SJCRH30 (cell line): Measurements from ENCODE around the gene BMP7. TPM values are rescaled to one million over a fixed set of nuclear protein-coding genes. Genes with fewer than 3 reads are reported as not detected.

ENCODE experiments used
- DNase-seq, 2 experiments: peaks; one replicate each; pipeline ENCODE4 v3.0.0-alpha.2; 2015 to 2020
- H3K27ac ChIP-seq: fragments of 250-450 bp; sonication (Bioruptor Pico); 2 replicates; pipeline ENCODE4 v1.5.1; 2020; ENCODE audit warnings: mild to moderate bottlenecking, moderate library complexity
- H3K27me3 ChIP-seq: fragments of 250-450 bp; sonication (Bioruptor Pico); 2 replicates; pipeline ENCODE4 v1.5.1; 2020; ENCODE audit warnings: mild to moderate bottlenecking, moderate library complexity
- H3K36me3 ChIP-seq: fragments of 250-450 bp; sonication (Bioruptor Pico); 2 replicates; pipeline ENCODE4 v1.5.1; 2020; ENCODE audit warnings: mild to moderate bottlenecking, moderate library complexity
- H3K4me1 ChIP-seq: fragments of 250-450 bp; sonication (Bioruptor Pico); 2 replicates; pipeline ENCODE4 v1.5.1; 2020; ENCODE audit warnings: mild to moderate bottlenecking, moderate library complexity
- H3K4me3 ChIP-seq: fragments of 250-450 bp; sonication (Bioruptor Pico); 2 replicates; pipeline ENCODE4 v1.5.1; 2020; ENCODE audit warnings: mild to moderate bottlenecking, moderate library complexity
- H3K9me3 ChIP-seq: fragments of 250-450 bp; sonication (Bioruptor Pico); replicated peaks from 2 replicates; pipeline ENCODE4 v1.5.1; 2020; ENCODE audit warnings: mild to moderate bottlenecking, moderate library complexity
- total RNA-seq: library from RNA; depleted of rRNA; stranded (reverse); fragments of >200 nt; shearing (Covaris generic); gene quantifications from 2 replicates; pipeline ENCODE4 v1.2.3, GENCODE V29; 2014; rRNA removed

BMP7 gene
- 14.6 and 15.6 TPM in 2 replicates for total RNA-seq

- H3K9me3 ChIP-seq: no peaks in the 10 kb centered on the region
- peak within 1 kb of the TSS; percentile 17; the same call in 1 of the 2 replicates for H3K27ac ChIP-seq
- H3K36me3 ChIP-seq: no peaks in the 10 kb centered on the region
- H3K4me3 ChIP-seq: peak within 1 kb of the TSS; percentile 64
- no peaks in the 10 kb centered on the region for H3K27me3 ChIP-seq
- peak; percentile 72 to 77 for DNase-seq
- H3K4me1 ChIP-seq: peaks cover 31% of the 10 kb centered on the region
These were observed at the start of gene BMP7 for GRCh38 chr20:57266291-57267157. TSS of gene BMP7 (minus strand) at chr20:57266641. CDS start at chr20:57266122, 519 bp downstream.

GRCh38 chr20:57315976-57316480 lies 49.6 kb upstream of the BMP7 start:
- Histone ChIP-seq H3K36me3 (no peaks in the 10 kb centered on the region), H3K4me1 (no peaks in the 10 kb centered on the region), H3K4me3 (no peak overlapping the region), H3K27ac (no peak overlapping the region), H3K27me3 (peaks cover 21% of the 10 kb centered on the region), H3K9me3 (no peaks in the 10 kb centered on the region)
- DNase-seq: no peak

GRCh38 chr20:57315083-57315975 lies 48.9 kb upstream of the BMP7 start:
- no peaks in the 10 kb centered on the region for H3K36me3 ChIP-seq
- no peak overlapping the region for H3K27ac ChIP-seq
- H3K4me1 ChIP-seq: no peaks in the 10 kb centered on the region
- H3K9me3 ChIP-seq: no peaks in the 10 kb centered on the region
- peaks cover 23% of the 10 kb centered on the region for H3K27me3 ChIP-seq
- no peak for DNase-seq
- H3K4me3 ChIP-seq: no peak overlapping the region

- Histone ChIP-seq H3K9me3 (no peaks in the 10 kb centered on the region), H3K4me3 (no peak overlapping the region), H3K4me1 (no peaks in the 10 kb centered on the region), H3K27me3 (peaks cover 35% of the 10 kb centered on the region), H3K27ac (no peak overlapping the region), H3K36me3 (no peaks in the 10 kb centered on the region)
- DNase-seq: no peak
These were observed 47.5 kb upstream of the BMP7 start for GRCh38 chr20:57313951-57314350.

- Histone ChIP-seq H3K36me3 (no peaks in the 10 kb centered on the region), H3K27me3 (peaks cover 41% of the 10 kb centered on the region), H3K4me1 (no peaks in the 10 kb centered on the region), H3K27ac (no peak overlapping the region), H3K9me3 (no peaks in the 10 kb centered on the region), H3K4me3 (no peak overlapping the region)
- no peak for DNase-seq
These were observed 46.8 kb upstream of the BMP7 start for GRCh38 chr20:57313230-57313629.

- Histone ChIP-seq H3K27ac (no peak overlapping the region), H3K9me3 (no peaks in the 10 kb centered on the region), H3K4me3 (no peak overlapping the region), H3K27me3 (peaks cover 44% of the 10 kb centered on the region), H3K4me1 (no peaks in the 10 kb centered on the region), H3K36me3 (no peaks in the 10 kb centered on the region)
- DNase-seq: no peak
These were observed 45.7 kb upstream of the BMP7 start for GRCh38 chr20:57312138-57312537.

- Histone ChIP-seq H3K36me3 (no peaks in the 10 kb centered on the region), H3K4me3 (no peak overlapping the region), H3K27ac (no peak overlapping the region), H3K27me3 (peaks cover 44% of the 10 kb centered on the region), H3K9me3 (no peaks in the 10 kb centered on the region), H3K4me1 (no peaks in the 10 kb centered on the region)
- no peak for DNase-seq
These were observed 44.5 kb upstream of the BMP7 start for GRCh38 chr20:57310821-57311514.

GRCh38 chr20:57309544-57310115 lies 43.2 kb upstream of the BMP7 start:
- Histone ChIP-seq H3K27me3 (peaks cover 38% of the 10 kb centered on the region), H3K36me3 (no peaks in the 10 kb centered on the region), H3K4me1 (no peaks in the 10 kb centered on the region), H3K9me3 (no peaks in the 10 kb centered on the region), H3K27ac (no peak overlapping the region), H3K4me3 (no peak overlapping the region)
- DNase-seq: no peak

- H3K27me3 ChIP-seq: peaks cover 35% of the 10 kb centered on the region
- H3K9me3 ChIP-seq: no peaks in the 10 kb centered on the region
- no peaks in the 10 kb centered on the region for H3K4me1 ChIP-seq
- no peaks in the 10 kb centered on the region for H3K36me3 ChIP-seq
- no peak for DNase-seq
- no peak overlapping the region for H3K27ac ChIP-seq
- H3K4me3 ChIP-seq: no peak overlapping the region
These were observed 42.2 kb upstream of the BMP7 start for GRCh38 chr20:57308451-57309271.

- H3K27ac ChIP-seq: no peak overlapping the region
- no peaks in the 10 kb centered on the region for H3K4me1 ChIP-seq
- H3K27me3 ChIP-seq: peaks cover 28% of the 10 kb centered on the region
- no peaks in the 10 kb centered on the region for H3K9me3 ChIP-seq
- H3K36me3 ChIP-seq: no peaks in the 10 kb centered on the region
- H3K4me3 ChIP-seq: no peak overlapping the region
- no peak for DNase-seq
These were observed 40.3 kb upstream of the BMP7 start for GRCh38 chr20:57306747-57307146.

- H3K9me3 ChIP-seq: no peaks in the 10 kb centered on the region
- H3K4me1 ChIP-seq: peaks cover 10% of the 10 kb centered on the region
- no peak overlapping the region for H3K4me3 ChIP-seq
- H3K27ac ChIP-seq: no peak overlapping the region
- H3K27me3 ChIP-seq: no peaks in the 10 kb centered on the region
- H3K36me3 ChIP-seq: no peaks in the 10 kb centered on the region
- DNase-seq: peak; percentile 70 to 82
These were observed 34.6 kb upstream of the BMP7 start for GRCh38 chr20:57301026-57301425.

- H3K4me3 ChIP-seq: no peak overlapping the region
- H3K27ac ChIP-seq: no peak overlapping the region
- peaks cover 10% of the 10 kb centered on the region for H3K4me1 ChIP-seq
These were observed 32.0 kb upstream of the BMP7 start for GRCh38 chr20:57298457-57298856.

GRCh38 chr20:57294550-57294949 lies 28.1 kb upstream of the BMP7 start:
- Histone ChIP-seq H3K36me3 (no peaks in the 10 kb centered on the region), H3K27me3 (peaks cover 40% of the 10 kb centered on the region), H3K27ac (no peak overlapping the region), H3K4me3 (no peak overlapping the region), H3K9me3 (no peaks in the 10 kb centered on the region), H3K4me1 (no peaks in the 10 kb centered on the region)
- no peak for DNase-seq

More at GRCh38 chr20:57298457-57298856, 32.0 kb upstream of the BMP7 start:
- no peak for DNase-seq
- Histone ChIP-seq H3K9me3 (no peaks in the 10 kb centered on the region), H3K27me3 (peaks cover 15% of the 10 kb centered on the region), H3K36me3 (no peaks in the 10 kb centered on the region)
